Prostate gland (tissue), 2 donors: ENCODE measurements around the gene ADCY4. TPM values are rescaled to one million over a fixed set of nuclear protein-coding genes. Genes with fewer than 3 reads are reported as not detected.

Source experiments
- DNase-seq: peaks from one replicate; pipeline ENCODE4 v3.0.0-alpha.2; 2019; ENCODE audit warnings: low spot score
- H3K27ac ChIP-seq, 2 donors: fragments of 200-600 bp; sonication (generic); 2 replicates each; pipeline ENCODE4 v1.5.1; 2017 to 2019
- H3K27me3 ChIP-seq: fragments of 200-600 bp; sonication (generic); replicated peaks from 2 replicates; pipeline ENCODE4 v1.5.1; 2019; ENCODE audit not compliant: insufficient read depth
- H3K36me3 ChIP-seq, 2 donors: fragments of 200-600 bp; sonication (generic); 1 replicate in 1 of 2; 2 replicates in 1 of 2; pipeline versions ENCODE4 v1.5.1 to v1.8.1; 2017 to 2019
- H3K4me1 ChIP-seq: fragments of 200-600 bp; sonication (generic); replicated peaks from 2 replicates; pipeline ENCODE4 v1.5.1; 2019
- H3K4me3 ChIP-seq, 2 donors: fragments of 200-600 bp; sonication (generic); 2 replicates each; pipeline ENCODE4 v1.5.1; 2017 to 2019
- H3K9me3 ChIP-seq: fragments of 200-600 bp; sonication (generic); 2 replicates; pipeline ENCODE4 v1.5.1; 2017
- POLR2A ChIP-seq: fragments of 450-650 bp; IDR thresholded peaks from one replicate; pipeline ENCODE4 v1.6.1; 2016; ENCODE audit warnings: antibody characterized with exemption, mild to moderate bottlenecking
- POLR2AphosphoS5 ChIP-seq: sonication (generic); formaldehyde crosslinking; IDR thresholded peaks from one replicate; pipeline ENCODE4 v1.6.1; 2017; ENCODE audit warnings: antibody characterized with exemption
- WGBS: methylation state at CpG from one replicate; pipeline ENCODE4 v1.1.5; 2018; 5-methylcytosine and 5-hydroxymethylcytosine counted together
- intact Hi-C: fragments of 100-400 bp; cut with DNase I; formaldehyde crosslinking; loops from one replicate; pipeline ENCODE4 v1.14.2; 2022
- total RNA-seq, 2 donors: library from RNA; depleted of rRNA; stranded (reverse); fragments of >200 nt; gene quantifications; one replicate each; pipeline ENCODE4 v1.1.0, GENCODE V29; 2016
- TF ChIP-seq, protein P1 (sequence below), 4 experiments: fragments of 200-600 bp in 2 of 4; fragments of 450-650 bp in 2 of 4; sonication (generic) in 2 of 4; IDR thresholded peaks; 1 replicate in 3 of 4; 2 replicates in 1 of 4; pipeline ENCODE4 v1.5.1; 2016 to 2019; ENCODE audit warnings: antibody characterized with exemption in 4 of 4, mild to moderate bottlenecking in 2 of 4, moderate library complexity in 2 of 4

The ADCY4 gene
- total RNA-seq, 2 donors from 2014 or later: 19.4 to 28.7 TPM

DNA sequence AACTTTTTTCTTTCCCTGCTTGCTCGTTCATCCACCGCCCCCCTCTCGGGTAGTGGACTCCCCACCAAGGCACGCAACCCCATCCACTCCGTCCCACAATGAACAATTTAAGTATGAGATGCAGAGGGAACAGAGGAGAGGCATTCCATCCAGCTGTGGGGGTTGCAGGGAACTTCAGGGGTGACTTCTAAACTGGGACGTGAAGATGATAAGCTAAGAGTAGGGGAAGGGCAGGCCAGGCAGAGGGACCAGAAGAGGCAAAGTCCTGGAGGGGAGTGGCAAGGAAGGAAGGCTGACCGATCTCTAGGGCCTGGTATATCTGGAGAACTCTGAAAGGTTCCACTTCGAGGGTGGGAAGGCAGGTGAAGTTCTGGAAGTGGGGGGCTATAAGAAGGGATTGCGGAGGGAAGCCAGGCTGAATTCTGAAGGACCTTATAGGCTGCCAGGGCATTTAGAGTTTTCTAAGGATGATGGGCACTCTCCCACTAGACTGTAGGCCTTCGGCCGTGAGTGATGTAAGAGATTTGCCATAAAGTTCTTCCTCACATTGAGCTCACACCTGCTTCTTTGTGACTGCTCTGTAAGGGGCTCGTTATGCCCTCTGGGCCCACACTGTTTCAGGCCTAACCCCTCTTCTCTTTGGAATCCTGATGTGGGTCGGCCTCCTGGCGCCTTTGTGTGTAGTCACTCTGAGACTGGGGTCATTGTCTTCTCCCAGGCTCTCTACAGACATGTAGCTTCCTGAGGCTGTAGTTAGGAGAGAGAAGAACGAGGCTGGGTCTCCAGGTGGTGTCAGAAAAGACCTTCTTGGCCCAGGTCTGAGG lies 45.2 kb upstream of the ADCY4 start:
- Histone ChIP-seq H3K4me1 (no peaks in the 10 kb centered on the region), H3K4me3 (no peak overlapping the region), H3K27me3 (no peaks in the 10 kb centered on the region), H3K36me3 (no peaks in the 10 kb centered on the region), H3K27ac (no peak overlapping the region), H3K9me3 (no peaks in the 10 kb centered on the region)
- intact Hi-C loops: no loop called here
- TF ChIP-seq, protein P1, sequence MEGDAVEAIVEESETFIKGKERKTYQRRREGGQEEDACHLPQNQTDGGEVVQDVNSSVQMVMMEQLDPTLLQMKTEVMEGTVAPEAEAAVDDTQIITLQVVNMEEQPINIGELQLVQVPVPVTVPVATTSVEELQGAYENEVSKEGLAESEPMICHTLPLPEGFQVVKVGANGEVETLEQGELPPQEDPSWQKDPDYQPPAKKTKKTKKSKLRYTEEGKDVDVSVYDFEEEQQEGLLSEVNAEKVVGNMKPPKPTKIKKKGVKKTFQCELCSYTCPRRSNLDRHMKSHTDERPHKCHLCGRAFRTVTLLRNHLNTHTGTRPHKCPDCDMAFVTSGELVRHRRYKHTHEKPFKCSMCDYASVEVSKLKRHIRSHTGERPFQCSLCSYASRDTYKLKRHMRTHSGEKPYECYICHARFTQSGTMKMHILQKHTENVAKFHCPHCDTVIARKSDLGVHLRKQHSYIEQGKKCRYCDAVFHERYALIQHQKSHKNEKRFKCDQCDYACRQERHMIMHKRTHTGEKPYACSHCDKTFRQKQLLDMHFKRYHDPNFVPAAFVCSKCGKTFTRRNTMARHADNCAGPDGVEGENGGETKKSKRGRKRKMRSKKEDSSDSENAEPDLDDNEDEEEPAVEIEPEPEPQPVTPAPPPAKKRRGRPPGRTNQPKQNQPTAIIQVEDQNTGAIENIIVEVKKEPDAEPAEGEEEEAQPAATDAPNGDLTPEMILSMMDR (IDR thresholded peaks at IDR 0.05): no peak
- TF ChIP-seq POLR2AphosphoS5 (no peak), POLR2A (no peak)
- no peak for DNase-seq
- WGBS: 81% methylated on average over 15 of the region's 15 CpGs

DNA sequence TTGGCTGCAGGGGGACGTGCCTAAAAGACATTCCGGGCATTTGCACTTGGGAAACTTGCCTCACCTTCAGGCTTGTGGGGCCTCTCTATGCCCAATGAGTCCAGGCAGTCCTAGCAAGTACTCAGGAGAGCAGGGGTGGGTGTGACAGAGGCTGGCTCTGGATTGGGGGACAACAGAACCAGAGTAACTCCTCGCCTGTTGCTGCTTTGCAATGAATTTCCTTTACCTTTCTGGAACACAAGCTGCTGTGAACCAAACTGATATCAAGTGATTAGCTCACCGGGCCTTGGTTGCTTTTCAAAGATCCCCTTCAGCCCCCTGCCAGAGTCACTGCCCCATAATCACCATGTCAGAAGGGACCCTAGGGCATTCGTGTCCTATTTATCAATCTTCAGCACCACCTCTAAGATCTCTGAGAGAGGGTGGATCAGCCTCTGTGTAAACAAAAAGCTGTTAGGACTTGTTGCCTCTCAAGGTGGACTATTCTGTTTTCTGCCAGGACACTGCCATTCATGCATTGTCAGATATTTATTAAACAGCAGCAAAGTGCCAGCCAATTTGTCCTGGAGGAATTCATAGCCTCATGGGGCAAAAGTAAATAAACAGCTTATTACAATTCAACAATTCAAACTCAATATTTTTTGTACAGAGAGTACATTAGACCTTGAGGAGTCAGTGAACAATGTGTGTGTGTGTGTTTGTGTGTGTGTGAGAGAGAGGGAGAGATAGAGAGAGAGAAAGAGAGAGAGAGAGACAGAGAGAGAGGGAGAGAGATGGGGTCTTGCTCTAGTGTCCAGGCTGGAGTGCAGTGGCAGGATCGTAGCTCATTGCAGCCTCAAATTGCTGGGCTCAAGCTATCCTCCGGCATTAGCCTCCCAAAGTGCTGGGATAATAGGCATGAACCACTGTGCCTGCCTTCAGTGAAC lies 44.4 kb upstream of the ADCY4 start:
- H3K4me1 ChIP-seq: no peaks in the 10 kb centered on the region
- no peak overlapping the region for H3K4me3 ChIP-seq
- peak overlapping the region; percentile 4 to 10 for H3K27ac ChIP-seq
- H3K27me3 ChIP-seq: no peaks in the 10 kb centered on the region
- H3K9me3 ChIP-seq: no peaks in the 10 kb centered on the region
- no peaks in the 10 kb centered on the region for H3K36me3 ChIP-seq
- no peak for DNase-seq
- WGBS: 58% methylated on average over 7 of the region's 7 CpGs
- TF ChIP-seq POLR2AphosphoS5 (no peak), POLR2A (no peak)
- TF ChIP-seq, protein P1 (IDR thresholded peaks at IDR 0.05): no peak
- intact Hi-C loops: no loop called here

DNA sequence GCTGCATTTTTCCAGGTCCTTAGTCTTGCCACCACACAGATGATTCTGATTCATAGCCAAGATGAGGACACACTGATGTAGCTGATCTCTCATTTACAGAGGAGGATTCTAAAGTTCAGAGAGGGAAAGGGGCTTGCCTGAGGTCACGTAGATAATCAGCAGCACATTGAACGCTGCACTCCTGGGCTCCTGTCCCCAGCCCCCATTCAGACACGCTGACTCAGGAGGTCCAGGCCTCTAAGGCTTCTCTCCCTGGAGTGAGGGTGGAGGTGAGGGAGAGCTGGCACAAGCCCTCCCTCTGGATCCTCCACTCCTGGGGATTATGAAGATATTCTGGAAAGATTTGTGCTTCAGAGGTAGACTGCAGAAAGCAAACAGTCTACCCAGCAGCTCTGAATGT lies 43.5 kb upstream of the ADCY4 start:
- Histone ChIP-seq H3K4me1 (no peaks in the 10 kb centered on the region), H3K36me3 (no peaks in the 10 kb centered on the region), H3K9me3 (no peaks in the 10 kb centered on the region), H3K4me3 (no peak overlapping the region), H3K27me3 (no peaks in the 10 kb centered on the region), H3K27ac (peak overlapping the region in 1 of 2 donors; percentile 10)
- TF ChIP-seq, protein P1 (IDR thresholded peaks at IDR 0.05): no peak
- no peak for TF ChIP-seq POLR2AphosphoS5
- TF ChIP-seq POLR2A: no peak
- intact Hi-C loops: no loop called here
- no peak for DNase-seq
- WGBS: 92% methylated on average over 3 of the region's 3 CpGs

DNA sequence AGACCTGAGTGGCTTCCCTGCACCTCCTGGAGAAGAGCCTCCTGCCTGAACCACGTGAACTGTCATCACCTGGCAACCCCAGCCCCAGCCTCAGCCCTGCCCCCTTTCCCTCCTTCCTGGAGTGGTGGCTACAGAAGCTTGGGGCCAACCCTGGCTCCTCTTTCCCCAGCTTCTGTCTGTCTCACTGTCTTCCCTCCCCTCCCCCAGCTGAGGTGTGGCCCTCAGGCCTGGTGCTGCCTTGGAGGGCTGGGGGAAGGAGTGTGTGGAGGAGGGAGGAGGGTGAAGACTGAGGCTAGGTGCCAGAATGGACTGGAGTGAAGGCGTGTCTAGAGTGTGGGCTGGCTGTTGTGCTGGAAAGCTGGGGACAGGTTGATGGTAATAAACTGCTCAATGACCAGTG lies 42.8 kb upstream of the ADCY4 start:
- intact Hi-C loops: no loop called here
- 28% methylated on average over 2 of the region's 2 CpGs for WGBS
- DNase-seq: no peak

More for the DNA sequence above, 42.8 kb upstream of the ADCY4 start:
- TF ChIP-seq POLR2A (no peak), POLR2AphosphoS5 (no peak)
- TF ChIP-seq, protein P1 (IDR thresholded peaks at IDR 0.05): no peak
- H3K27me3 ChIP-seq: no peaks in the 10 kb centered on the region
- H3K36me3 ChIP-seq: no peaks in the 10 kb centered on the region
- H3K4me3 ChIP-seq: no peak overlapping the region
- H3K27ac ChIP-seq: no peak overlapping the region
- no peaks in the 10 kb centered on the region for H3K4me1 ChIP-seq
- no peaks in the 10 kb centered on the region for H3K9me3 ChIP-seq
